Astrocyte of the spinal cord (primary cell): ENCODE measurements around the gene GCSH.

Experiments
- DNase-seq: peaks from one replicate; pipeline ENCODE4 v3.0.0; 2011; ENCODE audit warnings: low read depth, low spot score
- H3K4me3 ChIP-seq: 2 replicates; pipeline ENCODE4 v1.5.1; 2011; ENCODE audit warnings: low read depth, mild to moderate bottlenecking, low read length, moderate library complexity
- in situ Hi-C: cut with HindIII; loops from 2 replicates; pipeline ENCODE4 v1.10.0; 2017; ENCODE audit warnings: low sequenced_read_pairs
- TF ChIP-seq, protein P1 (sequence below): IDR thresholded peaks from 2 replicates; pipeline ENCODE4 v1.5.1; 2012; ENCODE audit warnings: low read depth, mild to moderate bottlenecking, low read length, inconsistent platforms

The GCSH gene

GRCh38 chr16:81070979-81071378 is 25.2 kb downstream of the GCSH start:
- no peak for DNase-seq
- TF ChIP-seq, protein P1, sequence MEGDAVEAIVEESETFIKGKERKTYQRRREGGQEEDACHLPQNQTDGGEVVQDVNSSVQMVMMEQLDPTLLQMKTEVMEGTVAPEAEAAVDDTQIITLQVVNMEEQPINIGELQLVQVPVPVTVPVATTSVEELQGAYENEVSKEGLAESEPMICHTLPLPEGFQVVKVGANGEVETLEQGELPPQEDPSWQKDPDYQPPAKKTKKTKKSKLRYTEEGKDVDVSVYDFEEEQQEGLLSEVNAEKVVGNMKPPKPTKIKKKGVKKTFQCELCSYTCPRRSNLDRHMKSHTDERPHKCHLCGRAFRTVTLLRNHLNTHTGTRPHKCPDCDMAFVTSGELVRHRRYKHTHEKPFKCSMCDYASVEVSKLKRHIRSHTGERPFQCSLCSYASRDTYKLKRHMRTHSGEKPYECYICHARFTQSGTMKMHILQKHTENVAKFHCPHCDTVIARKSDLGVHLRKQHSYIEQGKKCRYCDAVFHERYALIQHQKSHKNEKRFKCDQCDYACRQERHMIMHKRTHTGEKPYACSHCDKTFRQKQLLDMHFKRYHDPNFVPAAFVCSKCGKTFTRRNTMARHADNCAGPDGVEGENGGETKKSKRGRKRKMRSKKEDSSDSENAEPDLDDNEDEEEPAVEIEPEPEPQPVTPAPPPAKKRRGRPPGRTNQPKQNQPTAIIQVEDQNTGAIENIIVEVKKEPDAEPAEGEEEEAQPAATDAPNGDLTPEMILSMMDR, result no peak
- H3K4me3 ChIP-seq, result no peak overlapping the region
- in situ Hi-C loops, result no loop called here

- in situ Hi-C loops, result no loop called here
- no peak overlapping the region for H3K4me3 ChIP-seq
- TF ChIP-seq, protein P1, result no peak
- DNase-seq, result no peak
These were observed 27.1 kb downstream of the GCSH start for GRCh38 chr16:81069063-81069462.

DNA sequence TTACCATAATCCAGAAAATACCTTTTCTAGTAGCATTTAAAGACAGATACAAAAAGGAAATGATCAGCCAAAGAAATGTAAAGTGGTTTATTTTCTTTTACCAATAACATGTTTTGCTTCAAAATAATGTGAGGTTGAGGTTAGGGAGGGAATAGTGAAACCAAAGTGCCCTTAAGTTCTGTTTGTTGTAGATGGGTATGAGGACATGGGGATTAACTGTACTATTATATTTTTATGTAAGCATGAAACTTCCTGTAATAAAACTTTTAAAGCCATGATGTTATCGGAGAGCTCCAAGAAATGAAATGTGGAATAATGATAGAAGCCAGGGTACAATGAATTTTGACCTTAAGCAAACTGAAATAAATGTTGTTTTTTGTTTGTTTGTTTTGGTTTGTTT is 29.0 kb downstream of the GCSH start:
- no peak for DNase-seq
- TF ChIP-seq, protein P1, result no peak
- in situ Hi-C loops, result no loop called here
- no peak overlapping the region for H3K4me3 ChIP-seq

DNA sequence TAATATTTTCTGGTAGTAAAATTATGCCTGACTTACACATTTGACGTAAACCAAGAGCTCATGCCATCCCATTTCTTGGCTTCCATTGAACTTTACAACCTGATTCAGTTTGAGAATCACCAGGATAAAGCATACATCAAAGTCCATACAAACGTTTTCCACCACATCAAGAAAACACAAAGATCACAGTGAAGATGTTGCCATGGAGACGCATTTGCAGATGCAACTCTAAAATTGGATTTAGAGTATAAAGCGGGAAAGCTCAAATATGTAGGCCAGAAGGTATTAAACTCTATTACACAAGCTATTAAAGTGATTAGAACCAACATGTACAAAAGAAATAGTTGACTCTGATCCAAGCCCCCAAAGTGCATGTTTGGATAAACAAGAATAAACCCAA is 29.5 kb downstream of the GCSH start:
- no peak overlapping the region for H3K4me3 ChIP-seq
- no peak for DNase-seq
- TF ChIP-seq, protein P1, result no peak
- in situ Hi-C loops, result no loop called here

- no peak for DNase-seq
- TF ChIP-seq, protein P1, result no peak
- no peak overlapping the region for H3K4me3 ChIP-seq
- in situ Hi-C loops, result no loop called here
These were observed 34.2 kb downstream of the GCSH start for GRCh38 chr16:81061871-81062608.

DNA sequence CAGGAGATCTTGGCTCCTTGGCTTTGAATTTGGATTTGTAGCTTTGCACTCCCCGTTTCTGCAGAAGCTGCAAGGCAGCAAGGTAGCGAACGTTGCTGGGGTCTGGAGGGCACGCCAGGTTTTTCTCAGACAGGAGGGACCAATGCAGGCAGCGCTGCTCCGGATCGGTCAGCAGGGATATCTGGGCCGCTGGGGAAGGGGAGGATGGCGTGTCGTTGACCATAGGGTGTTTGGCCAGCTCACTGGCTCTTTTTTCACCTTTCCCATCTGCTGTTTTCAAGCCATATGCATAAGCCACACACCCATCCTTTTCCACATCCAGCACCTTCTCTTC is 34.9 kb downstream of the GCSH start:
- in situ Hi-C loops, result no loop called here
- DNase-seq, result no peak
- TF ChIP-seq, protein P1, result no peak
- no peak overlapping the region for H3K4me3 ChIP-seq
